ENCODE data around the gene TMEM271.

TMEM271 gene

DNA sequence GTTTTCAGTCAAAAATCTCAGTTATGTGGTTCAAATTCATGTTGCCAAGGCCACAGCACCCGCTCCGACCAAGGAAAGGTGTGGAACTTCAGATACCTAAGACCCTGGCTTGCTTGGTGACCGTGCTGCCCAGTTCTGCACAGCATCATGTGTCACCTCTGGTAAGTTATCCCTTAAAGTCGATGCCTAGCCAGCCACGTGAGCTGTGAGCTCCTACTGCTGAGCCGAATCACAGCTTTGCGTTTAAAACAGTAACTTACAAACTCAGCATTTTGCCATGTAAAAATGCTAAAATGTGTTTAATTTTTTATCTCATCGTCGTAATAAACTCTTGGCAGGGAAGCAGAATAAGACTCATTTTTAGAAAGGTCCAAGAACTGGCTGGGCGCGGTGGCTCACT is 5.3 kb downstream of the TMEM271 start:
- Histone ChIP-seq H3K27ac (ENCODE audit: low read depth, low read length, poor library complexity, severe bottlenecking) (no peak overlapping the region), H4K20me1 (ENCODE audit: insufficient read depth, low read length) (no peaks in the 10 kb centered on the region), H3F3A (ENCODE audit: insufficient read depth, low read length) (no peaks in the 10 kb centered on the region), H3K36me3 (ENCODE audit: insufficient read depth, low read length) (no peaks in the 10 kb centered on the region), H3K9me3 (ENCODE audit: low read length) (no peaks in the 10 kb centered on the region), H3K4me3 (ENCODE audit: low read depth, low read length, poor library complexity, severe bottlenecking) (no peak overlapping the region), H3K4me2 (ENCODE audit: low read length) (no peak overlapping the region), H2AFZ (ENCODE audit: low read length) (no peak overlapping the region), H3K27me3 (ENCODE audit: insufficient read depth, low read length) (no peaks in the 10 kb centered on the region), H3K79me2 (ENCODE audit: insufficient read depth, low read length) (no peaks in the 10 kb centered on the region), H3K4me1 (ENCODE audit: insufficient read depth, low read length, severe bottlenecking) (no peaks in the 10 kb centered on the region), H3K9me2 (ENCODE audit: low read depth, low read length) (no peaks in the 10 kb centered on the region), H3K9ac (ENCODE audit: low read length) (no peak overlapping the region)
- TF ChIP-seq, protein P1, sequence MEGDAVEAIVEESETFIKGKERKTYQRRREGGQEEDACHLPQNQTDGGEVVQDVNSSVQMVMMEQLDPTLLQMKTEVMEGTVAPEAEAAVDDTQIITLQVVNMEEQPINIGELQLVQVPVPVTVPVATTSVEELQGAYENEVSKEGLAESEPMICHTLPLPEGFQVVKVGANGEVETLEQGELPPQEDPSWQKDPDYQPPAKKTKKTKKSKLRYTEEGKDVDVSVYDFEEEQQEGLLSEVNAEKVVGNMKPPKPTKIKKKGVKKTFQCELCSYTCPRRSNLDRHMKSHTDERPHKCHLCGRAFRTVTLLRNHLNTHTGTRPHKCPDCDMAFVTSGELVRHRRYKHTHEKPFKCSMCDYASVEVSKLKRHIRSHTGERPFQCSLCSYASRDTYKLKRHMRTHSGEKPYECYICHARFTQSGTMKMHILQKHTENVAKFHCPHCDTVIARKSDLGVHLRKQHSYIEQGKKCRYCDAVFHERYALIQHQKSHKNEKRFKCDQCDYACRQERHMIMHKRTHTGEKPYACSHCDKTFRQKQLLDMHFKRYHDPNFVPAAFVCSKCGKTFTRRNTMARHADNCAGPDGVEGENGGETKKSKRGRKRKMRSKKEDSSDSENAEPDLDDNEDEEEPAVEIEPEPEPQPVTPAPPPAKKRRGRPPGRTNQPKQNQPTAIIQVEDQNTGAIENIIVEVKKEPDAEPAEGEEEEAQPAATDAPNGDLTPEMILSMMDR (IDR thresholded peaks at IDR 0.05; ENCODE audit: low read length), result no peak
- TF ChIP-seq EZH2 (IDR thresholded peaks at IDR 0.05; ENCODE audit: borderline replicate concordance, low read length), result no peak

DNA sequence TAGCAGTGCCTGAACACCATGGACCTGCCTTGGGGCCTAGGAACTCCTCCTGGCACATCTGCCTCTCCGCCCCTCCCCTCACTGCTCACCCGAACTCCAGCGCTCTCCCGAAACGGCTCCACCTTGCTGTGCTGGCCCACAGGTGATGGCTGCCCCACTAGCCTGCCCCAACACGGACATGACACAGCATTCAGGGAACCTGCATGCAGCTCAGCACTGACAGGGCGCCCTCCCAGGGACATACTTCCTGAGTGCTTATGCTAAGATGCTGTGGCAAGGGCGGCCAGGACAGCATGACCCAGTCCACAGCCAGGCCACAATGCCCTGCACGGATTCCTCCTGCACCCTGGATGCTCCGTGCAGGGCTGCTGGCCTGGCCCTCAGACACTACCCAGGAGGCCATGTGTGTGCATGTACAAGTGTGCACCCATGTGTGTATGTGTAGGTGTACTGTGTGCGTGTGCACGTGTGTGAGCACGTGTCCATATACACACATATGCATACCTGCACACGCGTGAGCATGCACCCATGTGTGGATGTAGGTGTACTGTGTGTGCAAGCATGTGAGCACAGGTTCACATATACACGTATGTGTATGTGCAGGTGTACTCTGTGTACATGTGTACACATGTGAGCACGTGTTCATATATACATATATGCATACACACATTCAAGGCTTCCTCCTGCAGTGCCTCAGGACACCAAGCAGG is 6.0 kb downstream of the TMEM271 start:
- Histone ChIP-seq H4K20me1 (ENCODE audit: insufficient read depth, low read length) (no peaks in the 10 kb centered on the region), H3F3A (ENCODE audit: insufficient read depth, low read length) (no peaks in the 10 kb centered on the region), H3K36me3 (ENCODE audit: insufficient read depth, low read length) (no peaks in the 10 kb centered on the region), H3K4me1 (ENCODE audit: insufficient read depth, low read length, severe bottlenecking) (no peaks in the 10 kb centered on the region), H3K27me3 (ENCODE audit: insufficient read depth, low read length) (no peaks in the 10 kb centered on the region), H3K27ac (ENCODE audit: low read depth, low read length, poor library complexity, severe bottlenecking) (no peak overlapping the region), H3K9me2 (ENCODE audit: low read depth, low read length) (no peaks in the 10 kb centered on the region), H3K9me3 (ENCODE audit: low read length) (no peaks in the 10 kb centered on the region), H2AFZ (ENCODE audit: low read length) (no peak overlapping the region), H3K9ac (ENCODE audit: low read length) (no peak overlapping the region), H3K4me3 (ENCODE audit: low read depth, low read length, poor library complexity, severe bottlenecking) (no peak overlapping the region), H3K79me2 (ENCODE audit: insufficient read depth, low read length) (no peaks in the 10 kb centered on the region), H3K4me2 (ENCODE audit: low read length) (no peak overlapping the region)
- TF ChIP-seq, protein P1 (IDR thresholded peaks at IDR 0.05; ENCODE audit: low read length), result no peak
- TF ChIP-seq EZH2 (IDR thresholded peaks at IDR 0.05; ENCODE audit: borderline replicate concordance, low read length), result no peak

DNA sequence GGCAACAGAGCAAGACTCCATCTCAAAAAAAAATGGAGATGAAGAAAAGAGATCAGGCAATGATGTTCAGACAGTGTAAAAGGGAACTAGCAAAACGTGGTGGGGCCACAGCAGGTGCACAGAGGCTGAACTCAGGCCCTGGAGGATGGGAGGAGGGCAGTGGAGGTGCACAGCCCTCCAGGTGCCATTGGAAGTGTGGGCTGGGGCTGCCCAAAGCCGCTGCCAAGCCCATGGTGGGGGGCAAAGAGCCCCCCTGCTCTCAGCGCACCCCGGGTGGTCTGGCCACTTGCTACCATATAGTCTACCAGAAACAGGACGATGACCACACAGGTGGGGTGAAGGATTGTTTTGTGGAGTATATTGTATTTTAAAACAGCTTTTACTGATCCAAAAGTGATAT is 7.1 kb downstream of the TMEM271 start:
- H3K36me3 ChIP-seq (ENCODE audit: insufficient read depth, low read length), result no peaks in the 10 kb centered on the region
- no peak overlapping the region for H2AFZ ChIP-seq (ENCODE audit: low read length)
- no peak overlapping the region for H3K27ac ChIP-seq (ENCODE audit: low read depth, low read length, poor library complexity, severe bottlenecking)
- H3K9me3 ChIP-seq (ENCODE audit: low read length), result no peaks in the 10 kb centered on the region
- H3K4me1 ChIP-seq (ENCODE audit: insufficient read depth, low read length, severe bottlenecking), result no peaks in the 10 kb centered on the region
- H3F3A ChIP-seq (ENCODE audit: insufficient read depth, low read length), result no peaks in the 10 kb centered on the region
- TF ChIP-seq, protein P1 (IDR thresholded peaks at IDR 0.05; ENCODE audit: low read length), result no peak
- no peak for TF ChIP-seq EZH2 (IDR thresholded peaks at IDR 0.05; ENCODE audit: borderline replicate concordance, low read length)
- no peak overlapping the region for H3K4me2 ChIP-seq (ENCODE audit: low read length)
- H4K20me1 ChIP-seq (ENCODE audit: insufficient read depth, low read length), result no peaks in the 10 kb centered on the region
- H3K27me3 ChIP-seq (ENCODE audit: insufficient read depth, low read length), result no peaks in the 10 kb centered on the region
- no peak overlapping the region for H3K9ac ChIP-seq (ENCODE audit: low read length)
- H3K4me3 ChIP-seq (ENCODE audit: low read depth, low read length, poor library complexity, severe bottlenecking), result no peak overlapping the region
- no peaks in the 10 kb centered on the region for H3K9me2 ChIP-seq (ENCODE audit: low read depth, low read length)
- H3K79me2 ChIP-seq (ENCODE audit: insufficient read depth, low read length), result no peaks in the 10 kb centered on the region
